HG02623 (cell line): Measurements from ENCODE around the gene IL17A.
A peak's percentile ranks its signal among the peaks of the same experiment; 100 is the strongest.

Source experiments
- ATAC-seq: cut with Tn5 transposase; IDR thresholded peaks from one replicate; pipeline ENCODE4 v1.9.1; 2021; ENCODE audit warnings: moderate library complexity; ENCODE audit not compliant: unreplicated experiment

IL17A gene

GRCh38 chr6:52210227-52210626 lies 24.1 kb downstream of the IL17A start:
- ATAC-seq = peak; percentile 87

GRCh38 chr6:52213127-52213526 lies 27.0 kb downstream of the IL17A start:
- ATAC-seq = no peak

GRCh38 chr6:52215787-52216186 lies 29.6 kb downstream of the IL17A start:
- ATAC-seq = no peak

- ATAC-seq = no peak
Observed at GRCh38 chr6:52216932-52217575, 30.9 kb downstream of the IL17A start.

GRCh38 chr6:52217761-52218160 lies 31.6 kb downstream of the IL17A start:
- no peak for ATAC-seq

- peak; percentile 74 for ATAC-seq
Observed at GRCh38 chr6:52221302-52221701, 35.1 kb downstream of the IL17A start.

GRCh38 chr6:52227495-52227894 lies 41.3 kb downstream of the IL17A start:
- peak; percentile 100 for ATAC-seq

- ATAC-seq = no peak
Observed at GRCh38 chr6:52230685-52231084, 44.5 kb downstream of the IL17A start.

GRCh38 chr6:52231406-52232127 lies 45.4 kb downstream of the IL17A start:
- no peak for ATAC-seq

GRCh38 chr6:52233005-52233404 lies 46.8 kb downstream of the IL17A start:
- no peak for ATAC-seq

- ATAC-seq = peak; percentile 84
Observed at GRCh38 chr6:52233975-52234823, 48.0 kb downstream of the IL17A start.
